ENCODE measurements around the gene GMFB.
A peak's percentile ranks its signal among the peaks of the same experiment; 100 is the strongest.
"Not testable (repeated sequence)": the region's sequence is repeated elsewhere in the genome, so short reads cannot be mapped to it uniquely, and the experiment has no call there.

The GMFB gene

GRCh38 chr14:54444681-54445080 is 44.1 kb downstream of the GMFB start:
- H3K36me3 ChIP-seq (ENCODE audit: control insufficient read depth in 1 of 2, insufficient read depth in 2 of 2, low read length in 2 of 2), result no peaks in the 10 kb centered on the region
- H3K4me3 ChIP-seq (ENCODE audit: low read depth in 1 of 2, low read length in 2 of 2), result no peak overlapping the region
- no peaks in the 10 kb centered on the region for H3K27me3 ChIP-seq (ENCODE audit: low read depth, low read length)
- no peak overlapping the region for H3K27ac ChIP-seq (ENCODE audit: low read length)
- H3K9me3 ChIP-seq (ENCODE audit: control insufficient read depth in 1 of 2, low read length in 2 of 2), result no peaks in the 10 kb centered on the region
- H3K4me1 ChIP-seq (ENCODE audit: control insufficient read depth in 1 of 2, insufficient read depth in 2 of 2, low read length in 2 of 2), result peaks cover 11 to 23% of the 10 kb centered on the region in 2 donors

- H3K4me1 ChIP-seq (ENCODE audit: control insufficient read depth in 1 of 2, insufficient read depth in 2 of 2, low read length in 2 of 2), result peaks cover 11 to 28% of the 10 kb centered on the region in 2 donors
- H3K4me3 ChIP-seq (ENCODE audit: low read depth in 1 of 2, low read length in 2 of 2), result no peak overlapping the region
- H3K36me3 ChIP-seq (ENCODE audit: control insufficient read depth in 1 of 2, insufficient read depth in 2 of 2, low read length in 2 of 2), result no peaks in the 10 kb centered on the region
- H3K27me3 ChIP-seq (ENCODE audit: low read depth, low read length), result no peaks in the 10 kb centered on the region
- H3K9me3 ChIP-seq (ENCODE audit: control insufficient read depth in 1 of 2, low read length in 2 of 2), result no peaks in the 10 kb centered on the region
- no peak overlapping the region for H3K27ac ChIP-seq (ENCODE audit: low read length)
Measured at GRCh38 chr14:54443981-54444380, 44.8 kb downstream of the GMFB start.

DNA sequence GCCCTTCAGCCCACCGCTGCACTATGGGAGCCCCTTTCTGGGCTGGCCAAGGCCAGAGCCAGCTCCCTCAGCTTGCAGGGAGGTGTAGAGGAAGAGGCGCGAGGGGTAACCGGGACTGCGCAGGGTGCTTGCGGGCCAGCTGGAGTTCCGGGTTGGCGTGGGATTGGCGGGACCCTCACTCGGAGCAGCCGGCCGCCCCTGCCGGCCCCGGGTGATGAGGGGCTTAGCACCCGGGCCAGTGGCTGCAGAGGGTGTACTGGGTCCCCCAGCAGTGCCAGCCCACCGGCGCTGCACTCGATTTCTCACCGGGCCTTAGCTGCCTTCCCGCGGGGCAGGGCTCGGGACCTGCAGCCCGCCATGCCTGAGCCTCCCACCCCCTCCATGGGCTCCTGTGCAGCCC is 45.8 kb downstream of the GMFB start:
- not testable (repeated sequence) for H3K36me3 ChIP-seq (ENCODE audit: control insufficient read depth in 1 of 2, insufficient read depth in 2 of 2, low read length in 2 of 2); H3K4me3 ChIP-seq (ENCODE audit: low read depth in 1 of 2, low read length in 2 of 2); H3K9me3 ChIP-seq (ENCODE audit: control insufficient read depth in 1 of 2, low read length in 2 of 2); H3K27me3 ChIP-seq (ENCODE audit: low read depth, low read length); H3K27ac ChIP-seq (ENCODE audit: low read length)
- peaks cover 11 to 30% of the 10 kb centered on the region in 2 donors for H3K4me1 ChIP-seq (ENCODE audit: control insufficient read depth in 1 of 2, insufficient read depth in 2 of 2, low read length in 2 of 2)

- Histone ChIP-seq H3K4me1 (ENCODE audit: control insufficient read depth in 1 of 2, insufficient read depth in 2 of 2, low read length in 2 of 2) (peaks cover 5 to 28% of the 10 kb centered on the region in 2 donors), H3K9me3 (ENCODE audit: control insufficient read depth in 1 of 2, low read length in 2 of 2) (no peaks in the 10 kb centered on the region)
Measured at GRCh38 chr14:54440873-54441868, 47.6 kb downstream of the GMFB start, which contains the start of gene CNIH1. CNIH1 (minus strand) TSS chr14:54441374; CDS start chr14:54441327, 47 bp downstream.

GRCh38 chr14:54440476-54440872 is 48.3 kb downstream of the GMFB start:
- Histone ChIP-seq H3K27me3 (ENCODE audit: low read depth, low read length) (no peaks in the 10 kb centered on the region), H3K9me3 (ENCODE audit: control insufficient read depth in 1 of 2, low read length in 2 of 2) (no peaks in the 10 kb centered on the region), H3K27ac (ENCODE audit: low read length) (peak overlapping the region; percentile 84), H3K4me1 (ENCODE audit: control insufficient read depth in 1 of 2, insufficient read depth in 2 of 2, low read length in 2 of 2) (peaks cover 5 to 28% of the 10 kb centered on the region in 2 donors), H3K4me3 (ENCODE audit: low read depth in 1 of 2, low read length in 2 of 2) (peak overlapping the region; percentile 73), H3K36me3 (ENCODE audit: control insufficient read depth in 1 of 2, insufficient read depth in 2 of 2, low read length in 2 of 2) (no peaks in the 10 kb centered on the region)

More at GRCh38 chr14:54440873-54441868, 47.6 kb downstream of the GMFB start, which contains the start of gene CNIH1:
- no peaks in the 10 kb centered on the region for H3K36me3 ChIP-seq (ENCODE audit: control insufficient read depth in 1 of 2, insufficient read depth in 2 of 2, low read length in 2 of 2)
- peak within 1 kb of the TSS; percentile 73 for H3K4me3 ChIP-seq (ENCODE audit: low read depth in 1 of 2, low read length in 2 of 2)
- no peaks in the 10 kb centered on the region for H3K27me3 ChIP-seq (ENCODE audit: low read depth, low read length)
- peak within 1 kb of the TSS; percentile 89 for H3K27ac ChIP-seq (ENCODE audit: low read length)

GRCh38 chr14:54440037-54440436 is 48.7 kb downstream of the GMFB start:
- no peaks in the 10 kb centered on the region for H3K27me3 ChIP-seq (ENCODE audit: low read depth, low read length)
- peak overlapping the region; percentile 73 for H3K4me3 ChIP-seq (ENCODE audit: low read depth in 1 of 2, low read length in 2 of 2)
- H3K27ac ChIP-seq (ENCODE audit: low read length), result peak overlapping the region; percentile 84

GRCh38 chr14:54438703-54439102 is 50.1 kb downstream of the GMFB start:
- H3K27ac ChIP-seq (ENCODE audit: low read length), result no peak overlapping the region
- H3K36me3 ChIP-seq (ENCODE audit: control insufficient read depth in 1 of 2, insufficient read depth in 2 of 2, low read length in 2 of 2), result no peaks in the 10 kb centered on the region
- H3K4me3 ChIP-seq (ENCODE audit: low read depth in 1 of 2, low read length in 2 of 2), result no peak overlapping the region
- no peaks in the 10 kb centered on the region for H3K9me3 ChIP-seq (ENCODE audit: control insufficient read depth in 1 of 2, low read length in 2 of 2)
- no peaks in the 10 kb centered on the region for H3K27me3 ChIP-seq (ENCODE audit: low read depth, low read length)
- peaks cover 5 to 27% of the 10 kb centered on the region in 2 donors for H3K4me1 ChIP-seq (ENCODE audit: control insufficient read depth in 1 of 2, insufficient read depth in 2 of 2, low read length in 2 of 2)

More at GRCh38 chr14:54440037-54440436, 48.7 kb downstream of the GMFB start:
- Histone ChIP-seq H3K9me3 (ENCODE audit: control insufficient read depth in 1 of 2, low read length in 2 of 2) (no peaks in the 10 kb centered on the region), H3K4me1 (ENCODE audit: control insufficient read depth in 1 of 2, insufficient read depth in 2 of 2, low read length in 2 of 2) (peaks cover 5 to 24% of the 10 kb centered on the region in 2 donors), H3K36me3 (ENCODE audit: control insufficient read depth in 1 of 2, insufficient read depth in 2 of 2, low read length in 2 of 2) (no peaks in the 10 kb centered on the region)

GRCh38 chr14:54437954-54438353 is 50.8 kb downstream of the GMFB start:
- H3K27me3 ChIP-seq (ENCODE audit: low read depth, low read length); H3K27ac ChIP-seq (ENCODE audit: low read length); H3K9me3 ChIP-seq (ENCODE audit: control insufficient read depth in 1 of 2, low read length in 2 of 2); H3K4me3 ChIP-seq (ENCODE audit: low read depth in 1 of 2, low read length in 2 of 2); H3K36me3 ChIP-seq (ENCODE audit: control insufficient read depth in 1 of 2, insufficient read depth in 2 of 2, low read length in 2 of 2): not testable (repeated sequence)
- H3K4me1 ChIP-seq (ENCODE audit: control insufficient read depth in 1 of 2, insufficient read depth in 2 of 2, low read length in 2 of 2), result peaks cover 5 to 30% of the 10 kb centered on the region in 2 donors

- no peaks in the 10 kb centered on the region for H3K27me3 ChIP-seq (ENCODE audit: low read depth, low read length)
- H3K36me3 ChIP-seq (ENCODE audit: control insufficient read depth in 1 of 2, insufficient read depth in 2 of 2, low read length in 2 of 2), result peaks cover 0 to 2% of the 10 kb centered on the region in 2 donors
- H3K4me3 ChIP-seq (ENCODE audit: low read depth in 1 of 2, low read length in 2 of 2), result no peak overlapping the region
- H3K4me1 ChIP-seq (ENCODE audit: control insufficient read depth in 1 of 2, insufficient read depth in 2 of 2, low read length in 2 of 2), result peaks cover 5 to 30% of the 10 kb centered on the region in 2 donors
- no peaks in the 10 kb centered on the region for H3K9me3 ChIP-seq (ENCODE audit: control insufficient read depth in 1 of 2, low read length in 2 of 2)
- H3K27ac ChIP-seq (ENCODE audit: low read length), result no peak overlapping the region
Measured at GRCh38 chr14:54435500-54435981, 53.2 kb downstream of the GMFB start.

- Histone ChIP-seq H3K4me1 (ENCODE audit: control insufficient read depth in 1 of 2, insufficient read depth in 2 of 2, low read length in 2 of 2) (peaks cover 0 to 3% of the 10 kb centered on the region in 2 donors), H3K9me3 (ENCODE audit: control insufficient read depth in 1 of 2, low read length in 2 of 2) (no peaks in the 10 kb centered on the region), H3K27me3 (ENCODE audit: low read depth, low read length) (no peaks in the 10 kb centered on the region), H3K27ac (ENCODE audit: low read length) (no peak overlapping the region), H3K36me3 (ENCODE audit: control insufficient read depth in 1 of 2, insufficient read depth in 2 of 2, low read length in 2 of 2) (peaks cover 33 to 40% of the 10 kb centered on the region in 2 donors), H3K4me3 (ENCODE audit: low read depth in 1 of 2, low read length in 2 of 2) (no peak overlapping the region)
Measured at GRCh38 chr14:54428527-54428926, 60.3 kb downstream of the GMFB start.

DNA sequence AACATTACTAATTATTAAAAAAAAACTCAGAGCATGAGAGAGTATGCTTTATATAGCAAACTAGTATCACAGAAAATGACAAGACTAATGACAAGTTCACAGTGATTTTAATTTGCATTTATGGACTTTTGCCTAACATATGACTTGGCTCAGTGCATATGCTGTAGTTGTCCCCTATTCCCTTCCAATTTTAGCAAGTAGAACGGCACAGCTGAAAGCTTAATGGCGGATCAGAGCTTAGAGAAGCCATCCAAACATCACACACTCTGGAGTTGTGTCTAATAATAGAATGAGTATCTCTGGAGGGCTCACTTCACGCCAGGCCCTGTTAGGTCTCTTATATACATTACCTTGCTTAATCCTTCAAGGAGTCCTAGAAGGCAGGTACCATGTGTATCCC is 60.9 kb downstream of the GMFB start:
- Histone ChIP-seq H3K27me3 (ENCODE audit: low read depth, low read length) (no peaks in the 10 kb centered on the region), H3K4me3 (ENCODE audit: low read depth in 1 of 2, low read length in 2 of 2) (no peak overlapping the region), H3K36me3 (ENCODE audit: control insufficient read depth in 1 of 2, insufficient read depth in 2 of 2, low read length in 2 of 2) (peaks cover 34 to 40% of the 10 kb centered on the region in 2 donors), H3K27ac (ENCODE audit: low read length) (no peak overlapping the region), H3K4me1 (ENCODE audit: control insufficient read depth in 1 of 2, insufficient read depth in 2 of 2, low read length in 2 of 2) (no peaks in the 10 kb centered on the region), H3K9me3 (ENCODE audit: control insufficient read depth in 1 of 2, low read length in 2 of 2) (no peaks in the 10 kb centered on the region)
